GM23248 (cell line): ENCODE data around the gene LBX2.
"Not testable (repeated sequence)": the region's sequence is repeated elsewhere in the genome, so short reads cannot be mapped to it uniquely, and the experiment has no call there.

ENCODE experiments used
- EZH2 ChIP-seq: fragments of 200-600 bp; sonication (generic); IDR thresholded peaks from 2 replicates; pipeline ENCODE4 v1.6.1; 2018; ENCODE audit warnings: antibody characterized with exemption, mild to moderate bottlenecking; ENCODE audit not compliant: insufficient read depth, poor library complexity, severe bottlenecking
- EZH2phosphoT487 ChIP-seq: fragments of 200-600 bp; sonication (generic); IDR thresholded peaks from 2 replicates; pipeline ENCODE4 v1.6.1; 2018; ENCODE audit warnings: antibody characterized with exemption, moderate library complexity, mild to moderate bottlenecking, low read depth; ENCODE audit not compliant: insufficient read depth

GRCh38 chr2:74470742-74471141, 28.7 kb downstream of the LBX2 start:
- TF ChIP-seq EZH2phosphoT487, EZH2: not testable (repeated sequence)
